ENCODE data around the gene DISP3.
"Not testable (repeated sequence)": the region's sequence is repeated elsewhere in the genome, so short reads cannot be mapped to it uniquely, and the experiment has no call there.

DISP3 gene

GRCh38 chr1:11575553-11575952 lies 96.6 kb downstream of the DISP3 start:
- DNase-seq (ENCODE audit: low spot score): no peak

GRCh38 chr1:11576109-11576875 lies 97.3 kb downstream of the DISP3 start:
- peak; percentile 81 for DNase-seq (ENCODE audit: low spot score)

- DNase-seq (ENCODE audit: low spot score): no peak
These were observed 99.0 kb downstream of the DISP3 start for GRCh38 chr1:11578004-11578403.

- no peak for DNase-seq (ENCODE audit: low spot score)
These were observed 100.6 kb downstream of the DISP3 start for GRCh38 chr1:11579506-11579905.

GRCh38 chr1:11580049-11580448 lies 101.1 kb downstream of the DISP3 start:
- DNase-seq (ENCODE audit: low spot score): not testable (repeated sequence)

GRCh38 chr1:11581445-11581991 lies 102.6 kb downstream of the DISP3 start:
- DNase-seq (ENCODE audit: low spot score): no peak

- DNase-seq (ENCODE audit: low spot score): no peak
These were observed 106.4 kb downstream of the DISP3 start for GRCh38 chr1:11585389-11585788.
